ENCODE data around the gene OR2V1.
"Not testable (repeated sequence)": the region's sequence is repeated elsewhere in the genome, so short reads cannot be mapped to it uniquely, and the experiment has no call there.

Gene OR2V1

DNA sequence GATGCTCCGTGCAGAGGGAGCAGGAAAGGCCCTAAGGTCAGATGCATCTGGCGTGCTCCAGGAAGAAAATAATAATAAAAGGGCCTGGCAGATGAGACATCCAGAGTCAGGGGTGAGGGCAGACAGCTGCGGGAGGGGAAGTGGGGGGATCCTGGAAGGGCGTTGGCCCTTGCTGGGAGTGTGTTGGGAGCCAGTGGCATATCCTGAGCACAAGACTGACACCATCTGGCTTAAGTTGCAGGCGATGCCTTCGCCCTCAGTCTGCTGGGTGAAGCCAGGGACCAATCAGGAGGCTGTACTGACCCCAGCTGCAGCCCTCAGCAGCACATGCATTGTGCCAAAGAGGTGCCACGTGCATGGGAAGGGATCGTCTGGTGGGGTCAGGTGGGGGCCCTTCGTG is 20.2 kb upstream of the OR2V1 start:
- Histone ChIP-seq H3K27ac (no peak overlapping the region), H3K36me3 (ENCODE audit: insufficient read depth, low read length) (no peaks in the 10 kb centered on the region), H3K9ac (ENCODE audit: insufficient read length) (no peak overlapping the region), H3K9me3 (ENCODE audit: low read depth, low read length) (no peaks in the 10 kb centered on the region), H3K4me3 (no peak overlapping the region)
- TF ChIP-seq EZH2 (IDR thresholded peaks at IDR 0.05) (no peak), FOXP2 (optimal IDR thresholded peaks at IDR 0.05; ENCODE audit: control extremely low read depth, extremely low read length, insufficient read depth) (no peak), POLR2AphosphoS5 (IDR thresholded peaks at IDR 0.05; ENCODE audit: borderline replicate concordance, low read depth, low read length) (no peak)
- DNase-seq (ENCODE audit: low read depth, low spot score): no peak

- H3K4me3 ChIP-seq: no peak overlapping the region
- no peak overlapping the region for H3K27ac ChIP-seq
- no peak for DNase-seq (ENCODE audit: low read depth, low spot score)
- no peaks in the 10 kb centered on the region for H3K9me3 ChIP-seq (ENCODE audit: low read depth, low read length)
- no peak for TF ChIP-seq EZH2 (IDR thresholded peaks at IDR 0.05)
- no peak for TF ChIP-seq FOXP2 (optimal IDR thresholded peaks at IDR 0.05; ENCODE audit: control extremely low read depth, extremely low read length, insufficient read depth)
- TF ChIP-seq POLR2AphosphoS5 (IDR thresholded peaks at IDR 0.05; ENCODE audit: borderline replicate concordance, low read depth, low read length): no peak
- no peaks in the 10 kb centered on the region for H3K36me3 ChIP-seq (ENCODE audit: insufficient read depth, low read length)
- H3K9ac ChIP-seq (ENCODE audit: insufficient read length): no peak overlapping the region
These were observed 19.1 kb upstream of the OR2V1 start for GRCh38 chr5:181149806-181150733.

DNA sequence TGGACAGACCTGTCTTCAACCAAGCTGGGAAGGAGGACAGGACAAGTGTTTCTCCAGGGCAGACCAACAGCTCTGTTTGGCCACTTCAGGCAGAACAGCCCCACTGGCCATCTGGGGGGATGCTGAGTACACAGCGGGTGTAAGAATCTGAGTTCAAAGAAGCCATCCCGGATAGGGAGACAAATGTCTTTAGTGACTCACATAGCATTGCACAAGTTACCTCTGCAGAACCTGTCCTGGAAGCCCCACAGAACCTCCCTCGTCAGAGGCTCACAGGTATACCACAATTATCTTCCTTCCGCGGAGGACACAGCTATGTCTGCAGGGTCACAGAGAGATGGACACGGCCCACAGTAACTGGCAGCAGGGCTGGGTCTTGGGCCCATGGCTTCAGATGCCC is 18.4 kb upstream of the OR2V1 start:
- DNase-seq (ENCODE audit: low read depth, low spot score): no peak
- Histone ChIP-seq H3K9me3 (ENCODE audit: low read depth, low read length) (no peaks in the 10 kb centered on the region), H3K36me3 (ENCODE audit: insufficient read depth, low read length) (no peaks in the 10 kb centered on the region), H3K4me3 (no peak overlapping the region), H3K27ac (no peak overlapping the region), H3K9ac (ENCODE audit: insufficient read length) (no peak overlapping the region)
- TF ChIP-seq POLR2AphosphoS5 (IDR thresholded peaks at IDR 0.05; ENCODE audit: borderline replicate concordance, low read depth, low read length) (no peak), EZH2 (IDR thresholded peaks at IDR 0.05) (no peak), FOXP2 (optimal IDR thresholded peaks at IDR 0.05; ENCODE audit: control extremely low read depth, extremely low read length, insufficient read depth) (no peak)

DNA sequence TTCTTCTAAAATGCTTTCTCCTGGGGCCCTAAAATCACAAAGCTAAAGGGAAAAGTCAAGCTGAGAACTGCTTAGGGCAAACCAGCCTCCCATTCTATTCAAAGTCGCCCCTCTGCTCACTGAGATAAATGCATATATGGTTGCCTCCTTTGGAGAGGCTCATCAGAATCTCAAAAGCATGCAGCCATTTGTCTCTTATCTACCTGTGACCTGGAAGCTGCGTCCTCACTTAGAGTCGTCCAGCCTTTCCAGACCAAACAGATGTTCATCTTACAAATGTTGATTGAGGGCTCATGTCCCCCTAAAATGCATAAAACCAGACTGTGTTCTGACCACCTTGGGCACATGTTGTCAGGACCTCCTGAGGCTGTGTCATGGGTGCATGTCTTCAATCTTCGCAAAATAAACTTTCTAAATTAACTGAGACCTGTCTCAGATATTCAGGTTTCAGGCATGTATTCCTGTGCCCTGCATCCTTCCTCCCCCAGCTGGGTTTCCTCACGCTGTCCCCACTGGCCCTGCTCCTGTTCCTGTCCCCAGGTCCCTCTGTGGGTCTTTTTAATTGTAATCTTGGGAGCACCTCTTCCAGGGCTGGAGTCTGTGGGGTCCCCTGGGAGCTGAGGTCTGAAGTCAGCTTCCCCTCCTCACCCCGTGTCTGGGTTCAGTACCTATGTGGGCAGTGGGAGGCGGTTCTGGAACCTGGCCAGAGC is 16.1 kb upstream of the OR2V1 start, which contains the start of gene OR2V2:
Gene OR2V2 (plus strand): TSS at position 660 of the 710 bp plus-strand sequence. CDS start 7,357 bp downstream, outside the sequence.
- not testable (repeated sequence) for H3K9ac ChIP-seq (ENCODE audit: insufficient read length); H3K9me3 ChIP-seq (ENCODE audit: low read depth, low read length); H3K4me3 ChIP-seq

GRCh38 chr5:181145133-181145532 is 14.2 kb upstream of the OR2V1 start:
- Histone ChIP-seq H3K9ac (ENCODE audit: insufficient read length) (no peak overlapping the region), H3K36me3 (ENCODE audit: insufficient read depth, low read length) (no peaks in the 10 kb centered on the region), H3K4me3 (no peak overlapping the region), H3K9me3 (ENCODE audit: low read depth, low read length) (no peaks in the 10 kb centered on the region), H3K27ac (no peak overlapping the region)
- DNase-seq (ENCODE audit: low read depth, low spot score): no peak
- TF ChIP-seq EZH2 (IDR thresholded peaks at IDR 0.05) (no peak), POLR2AphosphoS5 (IDR thresholded peaks at IDR 0.05; ENCODE audit: borderline replicate concordance, low read depth, low read length) (no peak), FOXP2 (optimal IDR thresholded peaks at IDR 0.05; ENCODE audit: control extremely low read depth, extremely low read length, insufficient read depth) (no peak)

More for the DNA sequence above, 16.1 kb upstream of the OR2V1 start, which contains the start of gene OR2V2:
- H3K27ac ChIP-seq; DNase-seq (ENCODE audit: low read depth, low spot score); H3K36me3 ChIP-seq (ENCODE audit: insufficient read depth, low read length): not testable (repeated sequence)

DNA sequence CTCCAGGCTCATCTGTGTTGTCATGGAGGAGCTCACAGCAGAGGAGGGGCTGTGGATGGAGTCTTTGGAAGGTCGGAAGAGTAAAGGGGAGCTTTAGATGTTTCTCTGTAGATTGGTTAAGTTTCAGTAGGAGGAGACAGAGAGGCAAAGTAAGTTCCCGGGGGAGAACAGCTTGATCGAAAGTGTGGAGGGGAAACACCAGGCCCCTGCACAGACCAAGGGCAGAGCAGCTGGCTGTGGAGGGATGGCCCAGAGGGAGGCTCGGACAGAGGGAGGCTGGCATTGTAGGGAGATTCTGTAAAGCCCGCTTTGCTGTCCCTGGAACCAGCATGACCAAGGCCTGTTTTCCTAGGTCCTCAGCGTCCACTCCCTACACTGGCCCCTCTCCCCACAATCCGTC is 11.1 kb upstream of the OR2V1 start:
- Histone ChIP-seq H3K9me3 (ENCODE audit: low read depth, low read length) (no peaks in the 10 kb centered on the region), H3K36me3 (ENCODE audit: insufficient read depth, low read length) (no peaks in the 10 kb centered on the region), H3K27ac (no peak overlapping the region), H3K4me3 (no peak overlapping the region), H3K9ac (ENCODE audit: insufficient read length) (no peak overlapping the region)
- no peak for DNase-seq (ENCODE audit: low read depth, low spot score)
- TF ChIP-seq EZH2 (IDR thresholded peaks at IDR 0.05): no peak
- no peak for TF ChIP-seq POLR2AphosphoS5 (IDR thresholded peaks at IDR 0.05; ENCODE audit: borderline replicate concordance, low read depth, low read length)
- TF ChIP-seq FOXP2 (optimal IDR thresholded peaks at IDR 0.05; ENCODE audit: control extremely low read depth, extremely low read length, insufficient read depth): no peak

GRCh38 chr5:181140766-181141165 is 9.8 kb upstream of the OR2V1 start:
- H3K4me3 ChIP-seq: no peak overlapping the region
- TF ChIP-seq POLR2AphosphoS5 (IDR thresholded peaks at IDR 0.05; ENCODE audit: borderline replicate concordance, low read depth, low read length) (no peak), EZH2 (IDR thresholded peaks at IDR 0.05) (no peak), FOXP2 (optimal IDR thresholded peaks at IDR 0.05; ENCODE audit: control extremely low read depth, extremely low read length, insufficient read depth) (no peak)
- no peak overlapping the region for H3K9ac ChIP-seq (ENCODE audit: insufficient read length)
- H3K9me3 ChIP-seq (ENCODE audit: low read depth, low read length): no peaks in the 10 kb centered on the region
- no peaks in the 10 kb centered on the region for H3K36me3 ChIP-seq (ENCODE audit: insufficient read depth, low read length)
- no peak overlapping the region for H3K27ac ChIP-seq
- no peak for DNase-seq (ENCODE audit: low read depth, low spot score)

DNA sequence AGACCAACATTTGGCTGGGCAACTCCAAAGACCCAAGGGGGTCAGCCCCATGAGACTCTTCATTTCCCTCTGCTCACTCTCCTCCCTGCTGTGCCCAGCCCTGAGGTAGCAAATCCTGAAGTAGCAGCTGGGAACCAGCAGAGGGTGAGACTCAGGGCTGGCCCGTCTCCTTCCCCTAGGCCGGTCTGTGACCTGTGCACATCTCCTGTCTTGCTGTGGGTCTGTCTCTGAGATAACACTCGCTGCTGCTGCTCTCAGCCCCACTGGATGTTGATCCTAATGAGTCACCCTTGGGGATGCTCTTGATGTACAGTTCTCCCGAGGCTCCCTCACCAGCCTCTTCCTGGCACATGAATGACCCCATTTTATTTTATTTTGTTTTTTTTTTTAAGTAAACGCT is 7.3 kb upstream of the OR2V1 start:
- DNase-seq (ENCODE audit: low read depth, low spot score): no peak
- Histone ChIP-seq H3K9ac (ENCODE audit: insufficient read length) (no peak overlapping the region), H3K9me3 (ENCODE audit: low read depth, low read length) (no peaks in the 10 kb centered on the region), H3K27ac (no peak overlapping the region), H3K4me3 (no peak overlapping the region), H3K36me3 (ENCODE audit: insufficient read depth, low read length) (no peaks in the 10 kb centered on the region)
- TF ChIP-seq POLR2AphosphoS5 (IDR thresholded peaks at IDR 0.05; ENCODE audit: borderline replicate concordance, low read depth, low read length) (no peak), EZH2 (IDR thresholded peaks at IDR 0.05) (no peak), FOXP2 (optimal IDR thresholded peaks at IDR 0.05; ENCODE audit: control extremely low read depth, extremely low read length, insufficient read depth) (no peak)

All from SK-N-MC (cell line).